WTC11 (cell line): ENCODE results near the gene TVP23A. TPM values are rescaled to one million over a fixed set of nuclear protein-coding genes. Genes with fewer than 3 reads are reported as not detected.

Experiments used
- ATAC-seq: fragments of 200-7000 bp; cut with Tn5 transposase; 2 replicates; pipeline ENCODE4 v1.10.0; 2021; ENCODE audit warnings: mild to moderate bottlenecking, moderate library complexity
- CTCF ChIA-PET: fragments of 300-600 bp; sonication (Branson Sonifier 250); formaldehyde crosslinking; loops from one replicate; lab custom pipeline; 2021; ENCODE audit warnings: antibody characterized with exemption; lab: Charles Lee
- POLR2A ChIA-PET: fragments of 350-600 bp; sonication (Branson Sonifier 250); formaldehyde crosslinking; loops from one replicate; lab custom pipeline; 2021; ENCODE audit warnings: antibody characterized with exemption; lab: Charles Lee
- DNase-seq: peaks from one replicate; pipeline ENCODE4 v3.0.0; 2021; ENCODE audit warnings: low spot score
- H3K27ac Mint-ChIP-seq: 2 replicates; pipeline ENCODE4 v1.8.0; 2021; ENCODE audit warnings: mixed read lengths
- H3K27me3 Mint-ChIP-seq: 2 replicates; pipeline ENCODE4 v1.8.0; 2021; ENCODE audit warnings: low read depth, mild to moderate bottlenecking, moderate library complexity, mixed read lengths
- H3K36me3 Mint-ChIP-seq: 2 replicates; pipeline ENCODE4 v1.8.0; 2021; ENCODE audit warnings: mixed read lengths
- H3K4me1 Mint-ChIP-seq: 2 replicates; pipeline ENCODE4 v1.8.0; 2022; ENCODE audit warnings: mixed read lengths
- H3K4me3 Mint-ChIP-seq: 2 replicates; pipeline ENCODE4 v1.8.0; 2021; ENCODE audit warnings: mild to moderate bottlenecking, moderate library complexity, mixed read lengths
- H3K9me3 Mint-ChIP-seq: 2 replicates; pipeline ENCODE4 v1.8.0; 2021; ENCODE audit warnings: mixed read lengths
- AFF4 ChIP-seq: sonication (generic); formaldehyde crosslinking; IDR thresholded peaks from 2 replicates; pipeline ENCODE4 v1.8.1; 2023; ENCODE audit warnings: mild to moderate bottlenecking, missing genetic modification reagents, borderline replicate concordance
- ATF6 ChIP-seq: sonication (generic); formaldehyde crosslinking; IDR thresholded peaks from 2 replicates; pipeline ENCODE4 v1.8.1; 2023; ENCODE audit warnings: mild to moderate bottlenecking, missing genetic modification reagents
- CTCF ChIP-seq: fragments of 200-600 bp; IDR thresholded peaks from 2 replicates; pipeline ENCODE4 v1.8.0; 2022; ENCODE audit warnings: antibody characterized with exemption
- IRF1 ChIP-seq: sonication (generic); formaldehyde crosslinking; IDR thresholded peaks from 2 replicates; pipeline ENCODE4 v1.8.0; 2023; ENCODE audit warnings: missing genetic modification reagents
- MXD4 ChIP-seq: fragments of 250-450 bp; sonication (Bioruptor Pico); IDR thresholded peaks from 2 replicates; pipeline ENCODE4 v1.8.0; 2021; ENCODE audit warnings: mild to moderate bottlenecking, moderate library complexity, borderline replicate concordance
- USF1 ChIP-seq: sonication (generic); formaldehyde crosslinking; IDR thresholded peaks from 2 replicates; pipeline ENCODE4 v1.8.0; 2022; ENCODE audit warnings: mild to moderate bottlenecking, missing genetic modification reagents
- ZNF532 ChIP-seq: fragments of 250-450 bp; sonication (Bioruptor Pico); IDR thresholded peaks from 2 replicates; pipeline ENCODE4 v1.9.0; 2021; ENCODE audit warnings: mild to moderate bottlenecking, borderline replicate concordance
- total RNA-seq: library from RNA; stranded (reverse); gene quantifications from 3 replicates; pipeline ENCODE4 v1.2.3, GENCODE V29; 2021

Gene TVP23A
- total RNA-seq, 1 experiment from 2014 or later, result 1.2 TPM

- no peaks in the 10 kb centered on the region for H3K36me3 Mint-ChIP-seq
Observed at GRCh38 chr16:10827691-10828341, 9.2 kb upstream of the TVP23A start.

More at GRCh38 chr16:10827691-10828341, 9.2 kb upstream of the TVP23A start:
- DNase-seq (no peak), ATAC-seq (no peak)
- ChIA-PET CTCF (interaction anchor here (1.1 kb wide), 1 partner anchor 91 kb away, joined by 3 read pairs; no protein-coding TSS in a partner anchor), POLR2A (no interaction called here)
- H3K4me3 Mint-ChIP-seq, result no peak overlapping the region
- no peak overlapping the region for H3K27ac Mint-ChIP-seq
- no peaks in the 10 kb centered on the region for H3K27me3 Mint-ChIP-seq
- no peaks in the 10 kb centered on the region for H3K4me1 Mint-ChIP-seq
- H3K9me3 Mint-ChIP-seq, result no peaks in the 10 kb centered on the region
- TF ChIP-seq AFF4 (CRISPR knock-in tag), result no peak
- TF ChIP-seq CTCF, result no peak
- TF ChIP-seq ATF6 (CRISPR knock-in tag), result no peak
- no peak for TF ChIP-seq MXD4 (CRISPR knock-in tag)
- TF ChIP-seq ZNF532 (CRISPR knock-in tag), result no peak
- no peak for TF ChIP-seq IRF1 (CRISPR knock-in tag)
- no peak for TF ChIP-seq USF1 (CRISPR knock-in tag)
